HG03045 (cell line): Measurements from ENCODE around the gene TNFAIP8L1.
"Not testable (repeated sequence)": the region's sequence is repeated elsewhere in the genome, so short reads cannot be mapped to it uniquely, and the experiment has no call there.

Source experiments
- ATAC-seq: cut with Tn5 transposase; IDR thresholded peaks from one replicate; pipeline ENCODE4 v1.9.1; 2021; ENCODE audit warnings: mild to moderate bottlenecking, moderate library complexity; ENCODE audit not compliant: unreplicated experiment

The TNFAIP8L1 gene

DNA sequence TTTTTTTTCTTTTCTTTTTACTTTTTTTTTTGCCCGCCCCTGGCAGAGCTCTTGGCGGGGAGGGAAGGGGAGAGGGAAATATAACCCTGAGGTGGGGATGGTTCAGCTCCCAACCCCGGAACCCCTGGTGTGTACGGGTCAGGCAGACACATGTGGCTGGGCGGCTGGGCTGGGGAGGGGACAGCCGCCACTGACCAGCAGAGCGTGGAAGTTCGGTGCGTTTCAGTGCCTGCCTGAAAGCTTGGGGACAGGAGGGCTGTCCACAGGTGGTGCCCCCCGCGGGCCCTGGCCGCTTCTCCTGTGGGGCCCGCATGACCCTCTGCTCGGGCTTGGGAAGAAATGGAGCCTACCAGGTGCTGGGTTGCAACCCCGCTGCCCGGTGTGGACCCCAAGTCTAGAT is 36.0 kb downstream of the TNFAIP8L1 start:
- no peak for ATAC-seq

DNA sequence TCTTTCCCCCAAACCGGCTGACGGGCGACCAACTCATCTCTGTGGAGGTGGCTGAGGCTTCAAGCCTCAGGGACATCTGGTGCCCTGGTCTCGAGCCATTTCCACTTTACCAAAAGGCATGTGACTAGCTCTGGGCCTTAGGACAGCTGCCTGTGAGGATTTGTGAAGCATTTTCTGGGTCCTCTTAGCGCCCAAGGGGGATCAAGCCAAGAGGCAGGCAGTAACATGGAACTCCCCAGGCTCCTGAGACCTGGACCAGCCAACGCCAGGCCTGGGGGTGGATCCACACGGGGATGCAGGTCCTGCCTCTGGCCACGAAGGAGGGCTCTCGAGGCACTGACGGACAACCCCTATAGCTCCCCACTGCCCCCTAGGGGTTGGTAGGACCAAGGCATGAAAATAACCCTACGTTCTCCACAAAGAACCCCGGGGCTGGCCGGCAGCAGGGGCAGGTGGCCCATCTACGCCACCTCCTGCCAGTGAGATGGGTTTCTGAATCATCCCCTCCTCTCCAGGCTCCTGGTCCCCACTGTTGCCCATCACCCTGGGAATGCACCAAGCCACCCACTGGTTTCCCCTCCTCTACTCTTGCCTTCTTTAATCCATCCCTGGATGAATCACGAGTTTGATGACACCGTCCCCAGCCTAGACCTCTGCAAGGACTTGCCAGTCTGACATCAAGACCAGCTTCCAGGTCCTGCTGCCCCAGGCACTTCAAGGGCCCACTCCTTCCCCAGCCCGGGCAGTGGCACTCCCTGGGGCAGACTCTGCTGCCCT is 37.8 kb downstream of the TNFAIP8L1 start:
- no peak for ATAC-seq

DNA sequence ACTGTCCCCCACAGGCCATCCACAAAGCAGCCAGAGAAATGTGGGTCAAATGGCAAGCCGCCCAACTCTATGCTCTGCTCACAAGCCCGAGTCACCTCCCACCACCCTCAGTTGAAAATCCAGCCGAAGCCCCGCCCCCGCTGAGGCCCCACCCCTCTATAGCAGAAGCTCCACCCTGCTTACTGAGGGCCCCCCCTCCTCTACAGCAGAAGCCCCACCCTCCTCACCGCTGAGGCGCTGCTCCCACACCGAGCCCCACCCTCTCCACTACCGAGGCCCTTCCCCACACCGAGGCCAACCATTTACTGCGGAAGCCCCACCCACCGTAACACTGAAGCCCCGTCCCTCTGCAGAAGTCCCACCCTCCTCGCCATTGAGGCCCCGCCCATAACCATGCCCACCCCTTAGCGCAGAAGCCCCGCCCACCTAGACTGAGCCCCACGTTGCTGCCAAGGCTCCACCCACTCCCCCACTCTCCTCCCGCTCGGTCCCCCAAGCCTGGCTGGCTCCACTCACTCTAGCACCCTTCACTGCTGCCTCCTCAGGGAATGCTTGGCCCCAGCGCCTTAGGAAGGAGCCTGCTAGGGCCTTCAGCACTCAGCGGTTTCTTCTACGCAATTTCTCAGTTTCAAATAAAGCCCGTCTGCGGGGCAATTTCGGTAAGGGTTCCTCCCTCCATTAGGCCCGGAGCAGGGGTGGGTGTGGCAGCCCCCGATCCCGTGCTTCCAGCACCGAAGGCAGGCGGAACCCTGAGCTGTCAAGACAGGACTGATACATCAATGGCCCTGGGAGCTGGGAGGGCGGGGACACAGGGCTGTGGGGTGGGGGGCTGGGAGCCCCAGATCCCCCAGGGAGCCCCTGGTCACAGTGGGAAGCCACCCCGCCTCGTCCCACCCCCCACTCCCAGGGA is 39.8 kb downstream of the TNFAIP8L1 start:
- ATAC-seq, result no peak

DNA sequence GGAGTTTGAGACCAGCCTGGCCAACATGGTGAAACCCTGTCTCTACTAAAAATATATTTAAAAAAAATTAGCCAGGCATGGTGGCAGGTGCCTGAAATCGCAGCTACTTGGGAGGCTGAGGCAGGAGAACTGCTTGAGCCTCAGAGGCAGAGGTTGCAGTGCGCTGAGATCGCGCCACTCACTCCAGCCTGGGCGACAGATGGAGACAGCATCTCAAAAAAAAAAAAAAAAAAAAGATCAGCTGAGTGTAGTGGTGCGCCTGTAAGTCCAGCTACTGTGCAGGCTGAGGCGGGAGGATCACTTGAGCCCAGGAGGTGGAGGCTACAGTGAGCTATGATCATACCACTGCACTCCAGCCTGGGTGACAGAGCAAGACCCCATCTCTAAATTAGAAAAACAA is 40.7 kb downstream of the TNFAIP8L1 start:
- not testable (repeated sequence) for ATAC-seq

DNA sequence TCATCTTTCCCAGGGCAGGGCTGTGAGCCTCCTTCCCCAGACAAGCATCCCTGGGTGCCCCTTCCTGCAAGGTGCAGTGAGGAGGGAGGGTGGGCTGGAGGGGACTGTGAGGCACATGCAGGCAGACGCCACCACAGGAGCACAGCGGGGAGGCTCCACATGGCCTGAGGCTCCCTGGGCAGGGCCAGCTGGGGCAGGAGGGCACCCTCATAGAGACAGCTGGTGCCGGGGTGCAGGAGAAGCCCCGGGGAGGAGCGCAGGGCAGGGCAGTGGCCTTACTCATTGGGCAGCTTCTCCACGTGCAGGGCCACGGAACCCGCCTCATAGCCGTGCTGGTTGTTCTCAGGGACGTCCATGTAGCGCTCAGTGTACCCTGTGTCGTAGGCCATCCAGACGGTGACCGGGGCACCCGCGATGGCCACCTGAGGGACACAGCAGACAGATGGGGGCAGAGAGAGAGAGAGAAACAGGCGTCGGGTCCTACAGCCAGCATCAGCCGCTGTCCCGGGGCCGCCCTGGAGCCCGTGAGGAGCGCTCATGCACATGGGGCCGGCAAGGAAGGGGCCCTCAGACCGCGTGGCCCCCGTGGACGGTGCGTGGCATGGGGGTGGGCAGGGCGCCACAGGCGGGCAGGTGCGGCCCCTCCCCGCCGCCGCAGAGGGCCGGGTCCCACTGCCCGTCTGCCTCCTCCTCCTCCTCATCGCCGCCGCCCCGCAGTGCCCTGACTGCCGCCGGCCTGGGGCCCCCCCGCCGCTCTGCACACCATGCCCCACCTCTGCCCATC is 43.3 kb downstream of the TNFAIP8L1 start:
- no peak for ATAC-seq

DNA sequence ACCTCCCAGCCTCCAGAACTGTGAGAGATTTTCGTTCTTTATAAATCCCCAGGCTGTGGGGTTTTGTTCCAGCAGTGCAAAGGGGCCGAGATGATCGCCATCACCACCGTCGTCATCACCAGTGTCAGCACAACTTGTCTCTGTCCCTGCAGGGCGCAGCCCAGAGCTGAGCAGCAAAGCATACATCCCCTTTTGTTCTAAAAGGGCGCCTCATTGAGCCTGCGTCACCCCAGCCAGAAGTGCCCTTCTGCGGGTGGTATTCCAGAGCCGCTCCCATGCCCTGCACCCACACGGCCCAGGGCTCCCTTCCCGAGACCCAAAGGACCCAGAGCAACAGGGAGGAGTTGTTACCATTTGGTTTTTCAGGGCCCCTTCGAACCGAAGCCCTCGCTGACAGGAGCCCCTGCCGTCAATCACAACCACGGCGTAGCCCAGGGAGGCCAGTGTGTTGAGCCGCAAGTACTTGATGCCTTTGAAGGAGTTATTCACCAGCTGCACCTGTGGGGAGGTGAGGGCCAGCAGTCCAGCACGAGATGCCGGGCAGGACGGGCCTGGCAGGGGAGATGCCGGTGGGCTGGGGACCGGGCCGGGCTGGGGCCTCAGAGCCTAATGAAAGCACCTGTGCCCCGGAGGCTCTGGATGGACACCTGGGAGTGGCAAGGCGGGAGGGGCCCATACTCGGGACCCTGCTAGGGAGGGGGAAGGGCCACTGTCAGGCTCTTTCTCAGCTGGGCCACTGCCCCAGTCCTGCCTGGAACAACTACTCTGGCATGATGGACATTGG is 45.2 kb downstream of the TNFAIP8L1 start:
- no peak for ATAC-seq

DNA sequence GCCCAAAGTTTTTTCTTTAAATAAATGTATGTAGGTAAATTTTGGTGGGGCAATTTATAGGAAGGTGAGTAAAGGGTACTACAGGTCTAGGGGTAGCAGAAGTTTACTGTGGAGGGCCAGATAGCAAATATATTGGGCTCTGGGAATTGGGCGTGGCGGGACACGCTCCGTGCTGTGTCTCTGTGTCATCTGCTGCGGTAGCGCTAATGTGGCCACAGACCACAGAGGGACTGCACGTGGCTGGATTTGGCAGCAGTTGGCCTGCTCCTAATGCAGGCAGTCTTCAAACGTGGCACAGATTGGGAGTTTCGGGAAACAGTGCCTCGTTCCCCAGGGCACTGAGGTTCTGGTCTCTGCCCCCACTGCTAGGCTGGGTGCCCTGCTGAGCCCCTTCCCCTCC is 47.4 kb downstream of the TNFAIP8L1 start:
- no peak for ATAC-seq

DNA sequence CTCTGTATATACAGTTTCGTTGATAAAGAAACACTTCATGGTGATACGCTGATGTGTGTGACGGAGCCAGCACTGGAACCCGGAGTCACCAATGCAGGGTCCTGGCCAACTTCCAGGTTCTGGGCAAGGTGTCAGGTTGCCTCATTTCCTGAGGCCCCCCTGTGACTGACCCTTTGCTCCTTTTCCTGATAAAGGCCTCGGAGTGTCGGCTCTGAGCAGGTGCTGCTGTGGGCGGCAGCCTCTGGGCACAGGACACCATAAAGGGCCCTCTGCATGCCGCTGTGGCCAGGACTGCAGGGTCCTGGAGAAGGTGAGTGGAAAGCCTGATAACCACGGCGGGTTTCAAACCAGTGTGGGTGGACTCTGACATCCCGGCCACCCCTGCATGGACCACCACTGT is 48.1 kb downstream of the TNFAIP8L1 start:
- no peak for ATAC-seq

DNA sequence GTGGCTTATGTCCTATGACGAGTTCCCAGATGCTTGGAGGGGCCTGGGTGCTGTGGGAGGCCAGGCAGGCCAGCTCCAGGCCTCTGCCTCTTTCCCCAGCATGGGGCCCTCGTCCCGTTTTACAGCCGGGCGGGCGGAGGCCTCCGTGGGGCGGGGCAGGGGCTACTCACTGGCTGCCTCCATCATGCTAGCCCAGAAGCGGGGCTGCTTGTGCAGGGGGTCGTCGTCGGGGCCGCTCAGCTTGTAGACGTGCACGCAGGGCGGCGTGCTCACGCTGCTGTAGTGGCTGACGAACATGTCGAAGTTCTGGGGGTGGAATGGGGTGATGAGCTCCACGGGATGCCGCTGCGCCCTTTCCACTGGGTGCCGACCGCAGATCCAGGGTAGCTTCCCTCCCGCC is 49.3 kb downstream of the TNFAIP8L1 start:
- ATAC-seq, result no peak

DNA sequence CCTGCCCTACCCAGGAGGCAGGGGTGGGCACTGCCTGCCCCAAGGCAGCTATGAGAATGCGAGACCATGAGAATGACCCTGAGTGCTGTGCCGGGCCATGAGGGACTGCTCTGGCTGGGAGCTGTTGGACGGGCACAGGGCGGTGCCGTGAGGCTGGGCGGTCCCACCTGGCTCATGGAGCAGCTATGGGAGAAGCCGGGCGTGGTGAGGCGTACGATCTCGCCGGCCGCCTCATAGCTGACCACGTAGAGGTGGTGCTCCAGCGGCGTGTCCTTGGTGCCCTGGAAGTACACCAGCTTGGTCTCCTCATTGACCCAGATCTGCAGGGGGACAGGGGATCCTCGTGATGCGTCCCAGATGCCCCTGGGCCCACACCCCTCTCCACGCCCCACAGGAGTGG is 50.1 kb downstream of the TNFAIP8L1 start:
- ATAC-seq, result no peak

DNA sequence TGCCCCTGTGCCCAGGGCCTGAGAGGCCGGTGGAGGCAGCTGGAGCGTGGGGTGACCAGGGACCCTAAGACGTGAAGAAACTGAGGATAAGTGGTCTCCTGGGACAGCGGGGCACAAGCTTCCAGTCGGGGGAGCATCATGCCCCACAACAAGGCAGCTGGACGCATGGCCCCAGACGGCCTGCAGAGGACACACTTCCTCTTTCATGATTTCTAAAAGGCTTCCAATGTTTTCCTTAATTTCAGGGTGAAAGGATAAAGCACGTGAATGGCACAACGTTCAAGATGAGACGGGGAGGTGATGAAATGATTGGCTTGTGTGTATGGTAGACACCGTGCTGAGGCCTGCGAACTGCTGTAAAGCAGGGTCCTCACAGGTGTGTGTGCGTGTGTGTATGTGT is 51.0 kb downstream of the TNFAIP8L1 start:
- ATAC-seq, result no peak

DNA sequence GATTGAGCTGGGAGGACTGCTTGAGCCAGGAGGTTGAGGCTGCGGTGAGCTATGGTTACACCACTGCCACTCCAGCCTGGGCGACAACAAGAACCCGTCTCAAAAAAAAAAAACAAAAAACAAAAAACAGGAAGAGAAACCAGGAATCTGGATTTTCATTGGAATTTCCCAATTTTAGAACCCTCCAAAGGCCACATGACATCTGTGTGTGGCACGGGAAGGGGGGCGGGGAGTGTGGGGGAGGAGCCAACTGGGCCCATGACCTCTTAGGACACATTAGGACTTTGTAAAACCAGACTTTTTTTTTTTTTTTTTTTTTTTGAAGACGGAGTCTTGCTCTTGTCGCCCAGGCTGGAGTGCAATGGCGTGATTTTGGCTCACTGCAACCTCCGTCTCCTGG is 52.1 kb downstream of the TNFAIP8L1 start:
- no peak for ATAC-seq

DNA sequence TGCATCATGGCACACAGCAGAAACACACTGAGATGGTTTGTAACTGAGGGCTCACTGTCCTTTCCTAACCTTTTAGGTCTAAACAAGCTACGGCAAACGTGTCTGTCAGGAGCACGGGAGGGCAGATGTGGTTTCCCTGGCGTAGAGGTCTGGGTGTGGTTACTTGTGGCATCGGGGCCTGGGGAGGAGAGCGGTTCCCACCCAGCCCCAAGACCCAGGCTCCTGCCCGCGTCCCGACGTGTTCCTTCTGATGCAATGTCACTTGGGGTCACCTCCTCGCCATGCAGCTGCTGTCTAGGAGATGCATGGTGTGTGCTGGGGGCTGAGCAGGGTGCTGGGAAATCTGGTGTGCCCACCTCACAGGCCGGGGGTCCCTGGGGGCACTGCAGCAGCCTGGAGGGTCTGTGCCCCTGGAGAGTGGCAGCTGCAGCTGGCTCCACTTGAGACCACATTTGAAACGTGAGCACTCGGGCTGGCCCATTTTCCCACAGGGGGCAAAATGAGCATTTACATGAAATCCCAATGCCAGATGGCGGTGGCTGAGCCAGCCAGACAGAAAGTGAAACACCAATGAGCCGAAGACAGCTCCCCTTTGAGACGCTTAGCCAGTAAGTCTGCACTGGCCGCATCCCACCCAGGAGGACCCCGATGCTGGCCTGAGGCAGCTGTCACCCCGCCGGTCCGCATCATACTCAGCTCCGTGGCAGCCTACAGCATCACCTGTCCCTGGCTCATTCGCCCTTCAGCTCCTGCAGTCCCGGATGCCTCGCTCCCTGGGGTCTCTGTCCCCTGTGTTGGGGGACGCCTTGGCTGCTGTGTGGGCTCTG is 53.1 kb downstream of the TNFAIP8L1 start:
- ATAC-seq, result no peak

DNA sequence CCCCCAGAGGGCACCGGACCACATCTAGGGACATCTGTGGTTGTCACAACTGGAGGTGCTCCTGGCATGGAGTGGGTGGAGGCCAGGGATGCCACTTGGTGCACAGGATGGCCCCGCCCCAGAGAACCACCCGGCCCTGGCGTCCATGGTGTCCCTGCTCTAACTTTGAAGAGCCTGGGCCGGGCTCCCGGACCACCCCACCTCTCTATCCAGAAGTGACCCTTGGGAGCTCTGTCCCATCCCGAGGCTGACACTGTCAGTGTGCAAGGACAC is 53.7 kb downstream of the TNFAIP8L1 start:
- ATAC-seq, result no peak

DNA sequence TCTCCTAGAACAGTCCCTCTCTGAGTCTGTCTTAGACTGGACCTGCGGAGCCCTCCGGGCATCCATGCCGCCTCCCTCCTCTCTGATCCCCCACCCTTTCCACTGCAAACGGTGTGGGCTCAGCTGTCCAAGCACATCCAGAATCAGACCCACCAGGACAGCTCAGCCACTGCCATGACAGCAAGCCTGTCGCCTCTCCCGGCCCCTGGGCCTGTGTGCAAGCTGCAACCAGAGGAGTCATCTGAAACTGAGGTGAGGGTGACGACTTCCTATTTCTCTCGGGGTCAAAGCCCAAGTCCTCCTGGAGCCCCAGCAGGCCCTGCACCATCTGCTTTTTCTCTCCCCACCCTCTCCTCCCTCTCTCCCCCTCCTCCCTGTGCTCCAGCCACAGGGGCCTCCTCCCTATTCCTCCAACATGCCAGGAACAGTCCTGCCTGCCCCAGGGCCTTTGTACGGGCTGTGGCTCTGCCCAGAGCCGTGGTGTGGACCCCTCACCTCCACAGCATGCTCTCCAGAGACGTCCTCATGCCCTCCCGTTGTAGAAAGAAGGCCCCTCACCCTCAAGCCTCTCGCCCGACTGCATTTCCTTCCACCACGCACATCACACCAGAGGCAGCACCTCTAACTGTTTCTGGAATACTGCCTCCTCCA is 54.3 kb downstream of the TNFAIP8L1 start:
- no peak for ATAC-seq

DNA sequence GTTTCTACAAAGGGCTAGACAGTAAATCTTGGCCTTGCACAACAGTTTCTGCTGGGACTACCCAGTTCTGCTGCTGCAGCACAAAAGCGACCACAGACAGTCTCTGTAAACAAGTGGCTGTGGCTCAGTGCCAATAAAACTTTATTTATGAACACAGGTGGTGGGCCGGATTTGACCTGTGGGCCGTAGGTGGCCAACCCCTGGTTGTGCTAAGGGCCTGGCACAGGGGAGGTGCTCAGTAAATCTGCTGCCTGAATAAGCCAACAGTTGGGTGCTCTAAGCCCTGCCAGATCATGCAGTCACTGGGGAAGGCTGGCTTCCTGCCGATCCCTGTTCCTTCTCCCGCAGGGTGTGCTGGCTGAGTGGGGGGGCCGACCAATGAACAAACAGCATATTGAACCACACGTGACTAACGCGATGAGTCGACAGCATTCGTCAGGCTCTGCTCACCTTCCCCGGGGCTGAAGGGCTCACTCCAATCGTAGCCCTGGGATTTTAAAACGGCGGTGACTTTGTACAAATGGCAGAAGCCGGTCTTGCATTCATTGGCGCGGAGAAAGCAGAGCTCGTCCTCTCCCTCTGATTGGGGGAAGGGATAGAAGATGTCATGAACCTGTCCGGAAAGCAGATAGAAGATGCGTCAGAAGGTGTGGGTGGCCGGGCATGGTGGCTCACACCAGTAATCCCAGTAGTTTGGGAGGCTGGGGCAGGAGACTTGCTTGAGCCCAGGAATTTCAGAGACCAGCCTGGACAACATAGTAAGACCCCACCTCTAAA is 55.1 kb downstream of the TNFAIP8L1 start:
- ATAC-seq, result no peak

DNA sequence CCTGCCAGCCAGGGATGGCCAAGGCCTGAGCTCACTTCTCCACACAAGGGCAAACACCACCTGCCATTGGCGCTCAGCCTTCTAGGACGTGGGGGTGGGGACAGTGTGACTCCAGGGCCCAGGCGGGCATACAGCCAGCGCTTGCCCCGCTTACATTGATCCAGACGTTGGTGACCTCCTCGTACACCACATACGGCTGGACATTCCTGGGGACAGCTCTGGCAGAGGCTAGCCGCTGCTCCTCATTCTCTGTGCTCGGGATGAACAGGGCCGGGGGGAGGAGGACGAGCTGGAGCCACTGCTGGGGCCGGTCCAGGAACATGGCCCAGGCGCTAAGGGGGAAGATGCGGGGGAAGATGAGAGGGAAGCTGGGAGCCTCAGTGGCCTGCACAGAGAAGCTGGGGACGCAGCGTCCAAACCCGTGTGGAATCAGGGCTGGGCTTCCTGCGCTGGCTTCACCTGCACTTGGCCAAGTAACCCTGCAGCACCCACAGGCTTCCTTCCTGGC is 56.0 kb downstream of the TNFAIP8L1 start:
- ATAC-seq, result no peak

DNA sequence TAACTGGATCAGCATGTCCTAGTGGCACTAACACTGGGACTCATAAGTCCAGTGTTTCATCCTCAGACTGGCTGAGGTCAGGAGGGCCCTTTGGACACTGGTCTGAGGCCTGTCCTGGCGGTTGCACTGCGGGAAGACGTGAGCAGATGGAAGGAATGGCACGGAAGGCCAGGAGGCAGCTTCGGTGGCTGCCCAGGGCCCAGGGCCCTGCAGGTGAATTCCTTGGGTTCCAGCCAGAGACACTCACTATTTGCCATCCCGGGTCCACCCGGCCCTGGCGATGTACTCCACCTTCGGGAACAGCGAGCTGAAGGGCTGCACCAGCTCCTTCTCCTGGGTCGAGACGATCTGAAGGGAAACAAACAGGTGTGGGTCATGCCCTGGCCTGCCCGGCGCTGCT is 58.0 kb downstream of the TNFAIP8L1 start:
- no peak for ATAC-seq
